Activated CD4-positive, CD25-positive, alpha-beta regulatory T cell treated with anti-CD3 and anti-CD28 coated beads, Interleukin-2, amount 50 U/mL, for 24 hours (primary cell): Measurements from ENCODE around the gene LRRFIP1.
"Not testable (repeated sequence)": the region's sequence is repeated elsewhere in the genome, so short reads cannot be mapped to it uniquely, and the experiment has no call there.

ENCODE experiments used
- ATAC-seq, 2 donors: fragments of 150-1000 bp; cut with Tn5 transposase; one replicate each; pipeline ENCODE4 v1.10.0; 2021; ENCODE audit warnings: mild to moderate bottlenecking in 1 of 2, moderate library complexity in 1 of 2

Gene LRRFIP1

GRCh38 chr2:237754182-237754581 is 126.8 kb downstream of the LRRFIP1 start:
- ATAC-seq: no peak

DNA sequence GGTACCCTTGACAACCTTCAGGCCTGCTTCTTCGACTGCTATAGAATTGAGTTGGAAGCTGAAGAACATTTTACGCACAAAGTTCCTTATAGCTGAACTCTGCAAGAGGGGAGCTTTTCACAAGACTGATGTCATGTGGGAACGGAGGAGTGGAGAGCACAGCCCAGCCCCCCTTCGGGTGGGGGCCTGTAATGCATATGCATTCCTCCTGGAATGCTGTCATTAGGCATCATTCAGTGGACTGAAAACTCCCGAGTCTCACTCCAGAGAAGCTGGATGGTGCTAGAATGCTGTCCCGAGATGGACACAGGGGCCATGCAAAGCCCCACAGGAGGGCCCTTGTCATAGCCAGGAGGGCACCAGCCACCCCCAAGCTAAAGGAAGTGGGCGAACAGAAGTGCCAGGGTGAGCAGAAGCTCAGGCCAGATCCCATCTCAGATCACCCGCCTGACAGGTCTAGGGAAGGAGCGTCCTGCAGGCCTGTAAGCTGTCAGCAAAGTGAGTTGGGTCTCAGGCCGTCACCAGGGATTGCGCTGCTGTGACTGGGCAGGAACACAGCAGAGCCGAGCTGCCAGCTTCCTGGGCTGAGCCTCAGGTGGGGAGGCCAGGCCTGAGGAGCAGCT is 127.3 kb downstream of the LRRFIP1 start:
- ATAC-seq: no peak

DNA sequence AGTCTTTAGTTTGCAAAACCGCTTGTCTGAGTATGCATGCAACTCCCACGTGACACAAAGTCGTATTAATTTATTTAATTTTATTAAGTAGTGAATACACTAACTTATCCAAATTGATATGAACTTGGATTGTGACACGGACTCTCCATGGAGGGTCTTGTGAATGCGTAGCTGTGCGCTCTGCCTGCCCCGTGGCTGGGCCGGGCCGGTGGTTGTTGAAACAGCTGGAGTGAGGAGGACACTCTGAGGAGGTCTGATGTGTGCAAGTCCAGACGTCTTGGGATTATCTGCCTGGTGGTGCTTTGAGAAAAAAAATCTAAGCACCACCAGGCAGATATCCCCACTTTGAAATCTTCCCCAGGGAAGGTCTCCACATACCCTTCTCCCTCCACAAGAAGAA is 130.2 kb downstream of the LRRFIP1 start:
- ATAC-seq: no peak

- no peak for ATAC-seq
These were observed 130.8 kb downstream of the LRRFIP1 start for GRCh38 chr2:237758185-237758584.

- no peak for ATAC-seq
These were observed 131.8 kb downstream of the LRRFIP1 start for GRCh38 chr2:237759176-237759575.

- ATAC-seq: no peak
These were observed 133.4 kb downstream of the LRRFIP1 start for GRCh38 chr2:237760506-237761502.

- ATAC-seq: peak in 1 of 2 donors; percentile 17
These were observed 135.2 kb downstream of the LRRFIP1 start for GRCh38 chr2:237762291-237763182.

DNA sequence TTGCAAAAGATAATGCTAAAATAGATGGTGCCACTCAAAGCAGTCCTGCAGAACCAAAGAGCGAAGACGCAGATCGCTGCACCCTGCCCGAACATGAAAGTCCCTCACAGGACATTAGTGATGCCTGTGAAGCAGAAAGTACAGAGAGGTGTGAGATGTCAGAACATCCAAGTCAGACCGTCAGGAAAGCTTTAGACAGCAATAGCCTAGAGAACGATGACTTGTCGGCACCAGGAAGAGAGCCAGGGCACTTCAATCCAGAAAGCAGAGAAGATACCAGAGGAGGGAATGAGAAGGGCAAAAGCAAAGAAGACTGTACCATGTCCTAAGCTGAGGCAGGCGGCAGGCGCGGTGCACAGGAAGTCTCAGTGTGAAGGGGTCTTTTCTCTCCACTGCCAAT is 136.4 kb downstream of the LRRFIP1 start:
- ATAC-seq: no peak

DNA sequence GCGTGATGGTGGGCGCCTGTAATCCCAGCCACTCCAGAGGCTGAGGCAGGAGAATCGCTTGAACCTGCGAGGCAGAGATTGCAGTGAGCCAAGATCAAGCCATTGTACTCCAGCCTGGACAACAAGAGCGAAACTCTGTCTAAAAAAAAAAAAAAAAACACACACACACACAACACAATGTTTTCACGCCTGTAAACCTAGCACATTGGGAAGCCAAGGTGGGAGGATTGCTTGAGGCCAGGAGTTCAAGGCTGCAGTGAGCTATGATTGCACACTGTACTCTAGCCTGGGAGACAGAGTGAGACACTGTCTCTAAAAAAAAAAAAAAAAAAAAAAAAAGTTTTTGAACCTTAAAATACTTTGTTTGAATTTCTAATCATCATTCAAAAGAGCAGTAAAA is 137.7 kb downstream of the LRRFIP1 start:
- not testable (repeated sequence) for ATAC-seq

GRCh38 chr2:237765875-237766274 is 138.5 kb downstream of the LRRFIP1 start:
- ATAC-seq: no peak

GRCh38 chr2:237766340-237766739 is 139.0 kb downstream of the LRRFIP1 start:
- ATAC-seq: no peak

DNA sequence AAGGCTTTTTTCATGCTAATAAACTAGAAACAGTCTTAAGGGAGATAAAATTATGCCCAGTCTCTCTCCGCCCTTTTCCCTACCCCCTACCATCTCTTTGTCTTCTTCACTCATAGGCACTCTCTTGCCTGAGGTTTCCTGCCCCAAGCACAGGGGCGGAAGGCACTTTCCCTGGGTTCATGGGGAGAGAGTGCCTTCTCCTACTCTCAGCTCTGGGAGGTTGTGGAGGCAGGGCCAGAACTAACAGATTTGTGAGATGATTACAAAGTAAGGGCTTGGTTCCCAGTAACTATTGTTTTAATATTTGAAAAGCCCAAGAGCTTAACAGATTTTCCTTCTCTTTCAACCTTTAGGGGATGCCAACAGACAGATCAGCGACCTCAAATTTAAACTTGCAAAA is 145.1 kb downstream of the LRRFIP1 start:
- ATAC-seq: no peak

DNA sequence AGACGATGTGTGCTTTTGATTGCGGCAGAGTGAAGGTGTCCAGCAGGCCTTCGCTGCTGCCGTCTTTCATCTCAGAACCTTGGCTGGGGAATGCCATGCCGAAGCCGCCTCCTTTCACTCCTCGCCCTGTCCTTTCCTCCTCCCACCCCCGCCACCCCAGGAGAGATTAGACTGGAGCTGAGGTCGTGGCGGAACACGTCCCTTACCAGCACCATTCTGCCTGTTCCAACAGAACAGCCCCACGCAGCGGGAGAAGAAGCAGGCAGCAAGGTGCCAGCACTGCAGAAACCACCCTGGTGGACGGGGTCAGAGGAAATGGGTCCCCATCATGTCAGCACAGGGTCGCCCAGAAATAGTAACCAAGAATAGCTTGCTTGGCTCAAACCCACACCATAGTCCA is 146.4 kb downstream of the LRRFIP1 start:
- ATAC-seq: no peak

DNA sequence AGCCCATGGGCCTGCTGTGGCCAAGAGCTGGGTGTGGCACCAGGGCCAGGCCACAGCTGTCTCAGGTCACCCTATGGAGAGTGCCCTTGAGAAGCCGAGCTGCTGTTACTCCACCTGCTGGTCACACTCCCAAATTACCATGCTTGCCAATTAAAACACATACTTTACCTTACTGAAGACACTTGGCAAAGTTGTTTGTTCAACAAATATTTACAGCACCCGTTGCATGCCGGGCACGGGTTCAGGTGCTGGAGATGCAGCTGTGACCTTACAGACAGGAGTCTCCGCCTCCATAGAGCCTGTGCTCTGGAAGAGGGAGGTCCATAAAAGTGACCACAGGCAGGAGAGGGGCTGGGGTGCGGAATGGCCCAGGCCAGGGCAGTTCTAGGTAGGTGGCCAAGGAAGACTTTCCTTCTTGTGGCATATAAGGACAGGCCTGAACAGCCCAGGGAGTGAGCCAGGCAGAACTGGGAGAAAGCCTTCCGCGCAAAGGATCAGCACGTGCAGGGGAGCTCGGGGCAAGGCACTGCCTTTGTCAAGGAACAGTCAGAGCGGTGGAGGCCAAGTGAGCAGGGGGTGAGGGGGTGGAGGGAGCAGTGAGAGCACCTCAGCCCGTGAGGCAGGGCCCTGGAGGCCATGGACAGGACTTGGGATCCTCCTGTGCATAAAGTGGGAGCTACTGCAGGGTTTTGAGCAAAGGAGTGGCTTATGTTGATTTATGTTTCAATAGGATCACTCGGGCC is 147.6 kb downstream of the LRRFIP1 start:
- peak; percentile 56 to 70 for ATAC-seq

DNA sequence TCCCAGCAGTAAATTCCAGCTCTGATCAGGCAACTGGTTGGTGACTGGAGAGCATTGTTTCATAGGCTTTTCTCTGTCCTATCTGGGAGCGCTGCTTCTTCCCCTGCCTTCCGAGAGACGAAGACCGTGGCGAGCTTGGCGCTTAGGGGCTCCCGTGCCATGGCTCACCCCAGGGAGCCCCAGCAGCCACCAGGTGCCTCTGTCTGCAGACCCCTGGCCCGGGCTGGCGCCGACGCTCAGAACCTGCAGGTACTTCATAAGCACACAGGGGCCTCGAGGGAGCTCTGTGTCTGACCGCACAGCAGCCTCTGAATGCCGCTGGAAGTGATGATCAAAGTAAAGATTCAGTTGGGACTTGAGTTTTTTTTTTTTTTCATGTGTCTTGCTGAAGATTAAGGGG is 152.1 kb downstream of the LRRFIP1 start:
- no peak for ATAC-seq

DNA sequence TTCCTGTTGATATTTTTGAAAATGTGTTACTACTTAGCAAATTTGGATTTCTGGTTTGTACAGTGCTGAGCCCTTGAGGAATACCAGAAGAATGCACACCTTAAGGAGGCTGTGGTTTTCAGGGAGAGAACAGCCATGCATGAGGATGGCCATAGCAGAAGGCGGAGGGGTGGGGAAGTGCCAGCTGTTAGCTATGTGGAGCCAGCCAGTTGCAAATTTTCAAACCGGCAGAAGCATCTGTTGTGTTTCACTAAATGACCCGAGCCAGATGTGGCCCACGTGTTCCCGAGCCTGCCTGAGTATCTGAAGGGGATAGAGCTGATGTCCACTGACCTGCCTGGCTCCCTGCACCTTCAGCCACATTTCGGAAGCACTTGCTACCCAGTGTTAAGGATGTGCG is 154.8 kb downstream of the LRRFIP1 start:
- ATAC-seq: no peak

- ATAC-seq: not testable (repeated sequence)
These were observed 156.3 kb downstream of the LRRFIP1 start for GRCh38 chr2:237783678-237784077.

DNA sequence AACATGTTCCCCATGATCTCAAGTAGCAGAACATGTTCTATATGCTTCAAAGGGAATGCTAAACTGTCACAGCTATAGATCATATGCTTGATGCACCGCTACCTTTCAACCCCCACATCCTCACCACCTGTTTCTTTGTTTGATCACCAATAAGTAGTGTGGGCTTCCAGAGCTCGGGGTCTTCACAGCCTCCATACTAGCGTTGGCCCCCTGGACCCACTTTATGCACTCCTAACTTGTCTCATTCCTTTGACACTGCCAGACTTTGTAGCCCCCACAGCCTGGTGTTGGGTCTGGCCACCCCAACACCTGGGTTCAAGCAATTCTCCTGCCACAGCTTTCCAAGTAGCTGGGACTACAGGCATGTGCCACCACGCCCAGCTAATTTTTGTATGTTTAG is 159.5 kb downstream of the LRRFIP1 start:
- ATAC-seq: no peak

DNA sequence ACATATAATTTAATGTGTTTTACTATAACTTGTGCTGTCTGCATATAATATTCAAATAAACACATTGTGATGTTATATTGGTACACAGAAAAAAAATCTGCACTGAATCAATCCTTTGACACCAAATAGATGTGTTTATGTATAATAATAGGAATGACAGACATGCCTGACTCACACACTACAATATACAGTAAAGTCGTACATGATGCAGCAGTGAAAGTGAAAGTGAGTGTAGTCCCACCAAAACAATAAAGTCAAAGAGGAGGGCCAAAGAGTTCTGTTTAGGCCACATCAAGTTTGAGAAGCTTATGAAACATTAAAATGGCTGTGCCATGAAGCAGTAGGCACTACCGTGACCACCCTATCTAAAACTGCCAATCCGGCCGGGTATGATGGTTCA is 163.0 kb downstream of the LRRFIP1 start:
- peak in 1 of 2 donors; percentile 58 for ATAC-seq

GRCh38 chr2:237791977-237792727 is 164.8 kb downstream of the LRRFIP1 start:
- ATAC-seq: no peak

- no peak for ATAC-seq
These were observed 169.9 kb downstream of the LRRFIP1 start for GRCh38 chr2:237797253-237797652.
